Suppressor macrophage (primary cell): ENCODE measurements around the gene TXNDC5.
"Not testable (repeated sequence)": the region's sequence is repeated elsewhere in the genome, so short reads cannot be mapped to it uniquely, and the experiment has no call there.

ENCODE experiments used
- DNase-seq, 4 experiments: peaks; one replicate each; pipeline ENCODE4 v3.0.0-alpha.2; 2020 to 2022

The TXNDC5 gene

GRCh38 chr6:7914311-7914710 is 3.7 kb upstream of the TXNDC5 start:
- DNase-seq, result no peak

DNA sequence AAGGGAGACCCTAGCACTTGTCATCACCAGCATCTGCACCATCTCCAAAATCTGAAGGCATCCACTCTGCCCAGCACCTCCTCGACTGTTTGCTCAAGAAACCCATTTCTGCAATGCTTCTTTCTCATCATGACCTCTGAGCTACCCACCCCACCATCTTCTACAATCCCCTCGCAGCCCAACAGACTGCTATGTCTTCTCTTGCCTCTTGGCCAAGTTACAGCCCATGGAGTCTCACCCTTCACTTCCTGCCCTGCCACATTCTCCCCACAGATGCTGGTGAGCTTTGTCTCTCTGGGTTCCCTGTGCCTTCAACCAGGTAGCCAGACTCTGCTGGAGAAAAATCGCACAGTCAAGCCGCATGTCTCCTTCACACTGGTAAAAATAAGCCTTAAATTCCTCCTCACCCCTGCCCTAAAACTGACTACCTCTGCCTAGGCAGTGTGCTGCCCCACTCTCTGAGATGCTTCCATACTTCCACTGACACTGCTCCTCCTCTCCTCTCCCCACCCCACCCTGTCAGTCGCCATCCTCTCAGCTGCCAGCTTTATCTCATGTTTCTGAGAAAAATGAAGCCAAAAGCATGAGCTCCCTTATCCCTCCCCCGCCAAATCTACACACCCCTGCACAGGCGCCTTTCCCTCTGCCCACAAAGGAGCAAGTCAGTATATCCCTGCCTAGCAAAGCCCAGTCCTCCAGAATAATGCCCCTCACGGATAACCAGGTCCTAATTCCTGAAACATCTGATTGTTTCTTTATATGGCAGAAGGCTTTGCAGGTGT is 2.3 kb upstream of the TXNDC5 start:
- no peak for DNase-seq

- no peak for DNase-seq
Observed at GRCh38 chr6:7912024-7912423, 1.4 kb upstream of the TXNDC5 start.

- no peak for DNase-seq
Observed at GRCh38 chr6:7911345-7911725, 747 bp upstream of the TXNDC5 start.

- DNase-seq, result no peak
Observed at GRCh38 chr6:7910298-7910653, 312 bp downstream of the TXNDC5 start.

- peak; percentile 46 to 83 (median 62) for DNase-seq
Observed at GRCh38 chr6:7909323-7910276, 988 bp downstream of the TXNDC5 start.

- DNase-seq, result no peak
Observed at GRCh38 chr6:7907159-7907558, 3.4 kb downstream of the TXNDC5 start.

DNA sequence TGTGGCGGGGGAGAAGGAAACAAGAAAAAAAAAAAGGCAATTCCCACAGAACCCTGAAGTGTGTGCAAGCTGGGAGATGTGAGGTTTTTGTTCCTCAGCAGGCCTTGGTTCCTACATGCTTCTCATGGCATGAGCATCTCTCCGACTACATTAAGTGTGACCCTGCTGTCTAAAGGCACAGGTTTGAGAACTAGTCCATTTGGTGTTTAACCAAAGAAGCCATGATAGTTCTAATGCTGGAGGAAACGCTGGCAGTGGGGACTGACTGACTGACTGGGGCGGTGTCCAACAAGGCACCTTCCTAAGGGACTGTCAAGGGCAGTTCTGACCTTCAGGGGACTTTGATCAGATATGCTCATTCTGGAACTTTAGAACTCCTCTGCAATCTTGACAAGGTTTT is 3.8 kb downstream of the TXNDC5 start:
- DNase-seq, result no peak

GRCh38 chr6:7905416-7905815 is 5.2 kb downstream of the TXNDC5 start:
- DNase-seq, result no peak

DNA sequence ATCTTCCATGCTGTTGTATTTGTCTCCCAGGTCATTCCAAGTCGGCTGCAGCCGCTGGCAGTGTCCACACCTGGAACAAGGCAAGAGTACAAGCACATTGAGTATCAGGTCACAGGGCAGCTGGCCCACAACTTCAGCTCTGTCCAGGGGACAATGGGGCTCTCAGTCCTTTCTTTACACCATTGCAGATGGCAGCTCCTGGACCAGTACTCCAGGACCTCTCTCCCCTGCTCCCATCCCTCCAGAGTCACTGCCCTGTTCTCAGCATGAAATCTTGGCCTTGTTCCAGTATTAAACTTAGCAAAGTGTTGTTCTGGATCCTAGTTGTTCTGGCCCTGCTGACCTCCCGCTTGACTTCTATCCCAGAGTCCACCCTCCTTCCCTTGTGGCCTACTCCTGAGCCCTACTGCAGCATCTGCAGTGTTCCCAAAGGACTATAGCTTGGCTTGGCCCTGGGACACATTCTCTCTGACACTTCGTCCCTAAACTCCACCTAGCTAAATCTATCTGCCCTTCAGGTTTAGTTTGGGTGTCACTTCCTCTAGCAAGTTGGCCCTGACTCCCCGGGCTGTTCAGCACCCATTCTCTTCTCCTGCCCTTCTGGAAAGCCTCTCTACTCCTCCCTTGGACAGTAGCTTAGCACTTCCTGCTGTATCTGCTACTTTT is 5.8 kb downstream of the TXNDC5 start:
- DNase-seq, result no peak

- DNase-seq, result no peak
Observed at GRCh38 chr6:7903673-7904072, 6.9 kb downstream of the TXNDC5 start.

DNA sequence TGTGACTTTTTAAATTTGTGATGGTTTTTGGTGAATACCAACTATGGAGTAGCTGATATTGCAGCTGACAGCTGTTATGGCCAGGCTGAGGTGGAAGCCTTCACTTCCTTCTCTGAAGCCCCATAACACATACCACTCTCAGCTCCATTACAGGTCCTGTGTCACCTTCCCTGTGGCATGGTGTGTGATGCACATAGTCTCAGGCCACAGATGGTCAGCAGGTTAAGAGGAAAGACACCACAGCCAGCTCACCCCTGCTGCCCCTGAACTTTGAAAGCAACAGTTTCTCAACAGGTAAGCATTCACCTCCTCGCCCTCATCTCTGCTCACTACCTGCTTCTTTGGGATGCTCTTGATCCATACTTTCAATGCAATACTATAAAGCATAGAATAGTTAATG is 7.7 kb downstream of the TXNDC5 start:
- no peak for DNase-seq

DNA sequence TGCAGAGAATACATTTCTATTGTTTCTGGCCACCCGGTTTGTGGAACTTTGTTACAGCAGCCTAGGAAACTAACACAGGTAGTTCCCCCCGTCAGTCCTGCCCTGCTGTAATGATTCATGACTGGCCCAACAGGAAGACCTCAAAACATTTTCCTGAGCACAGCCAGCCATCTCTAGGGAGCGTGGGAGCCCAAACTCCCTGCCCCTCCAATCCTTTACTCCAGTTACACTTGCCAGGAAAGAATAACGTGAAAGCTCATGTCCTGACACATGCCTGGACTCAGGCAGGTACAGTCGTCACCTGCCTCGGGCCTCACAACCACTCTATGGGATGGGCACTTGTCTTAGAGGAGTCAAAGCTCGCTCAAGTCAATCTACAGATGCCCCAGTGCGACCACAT is 8.4 kb downstream of the TXNDC5 start:
- no peak for DNase-seq

DNA sequence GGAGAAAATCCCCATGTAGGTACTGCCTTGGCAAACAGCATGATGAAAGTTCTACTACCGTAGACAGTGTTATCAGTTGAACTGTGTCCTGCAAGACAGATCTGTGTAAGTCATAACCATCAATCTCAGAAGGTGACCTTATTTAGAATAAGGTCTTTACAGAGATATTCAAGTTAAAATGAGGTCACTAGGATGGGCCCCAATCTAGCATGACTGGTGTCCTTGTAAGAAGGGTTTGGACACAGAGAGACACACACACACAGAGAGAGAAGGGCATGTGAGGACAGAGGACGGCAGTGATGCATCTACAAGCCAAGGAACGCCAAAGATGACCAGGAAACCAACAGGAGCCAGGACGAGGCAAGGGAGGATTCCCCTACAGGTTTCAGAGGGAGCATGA is 8.8 kb downstream of the TXNDC5 start:
- DNase-seq, result no peak

DNA sequence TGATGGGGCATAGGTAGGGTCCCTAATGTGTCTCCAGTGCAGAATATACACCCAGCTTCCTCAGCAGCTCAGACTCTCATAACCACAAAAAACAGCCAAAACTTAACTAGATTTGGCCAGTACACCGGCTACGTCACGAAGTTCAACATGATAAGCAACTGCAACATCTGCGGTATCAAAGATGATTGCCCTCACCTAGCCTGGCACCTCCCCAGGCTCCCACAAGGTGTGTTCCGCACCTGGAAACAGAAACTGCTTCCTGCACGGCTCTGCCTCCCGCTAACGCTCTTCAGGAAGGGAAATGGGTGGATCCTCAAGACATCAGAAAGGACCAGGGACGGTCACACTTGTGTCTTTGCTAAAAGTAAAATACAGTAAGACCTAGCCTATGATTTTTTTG is 9.5 kb downstream of the TXNDC5 start:
- DNase-seq, result no peak

DNA sequence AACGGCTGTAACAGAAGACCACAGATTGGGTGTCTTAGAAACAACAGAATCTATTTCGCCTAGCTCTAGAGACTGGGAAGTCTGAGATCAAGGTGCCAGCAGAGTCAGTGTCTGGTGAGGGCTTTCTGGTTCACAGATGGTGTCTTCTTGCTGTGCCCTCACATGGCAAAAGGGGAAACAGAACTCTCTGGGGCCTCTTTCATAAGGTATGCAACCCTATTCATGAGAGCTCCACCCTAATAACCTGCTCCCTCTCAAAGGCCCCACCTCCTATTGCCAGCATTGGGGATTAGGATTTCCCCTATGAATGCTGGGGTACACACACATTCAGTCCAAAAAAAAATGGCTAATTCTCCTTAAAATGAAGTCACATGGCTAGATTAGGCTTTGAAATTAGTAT is 10.0 kb downstream of the TXNDC5 start:
- no peak for DNase-seq

DNA sequence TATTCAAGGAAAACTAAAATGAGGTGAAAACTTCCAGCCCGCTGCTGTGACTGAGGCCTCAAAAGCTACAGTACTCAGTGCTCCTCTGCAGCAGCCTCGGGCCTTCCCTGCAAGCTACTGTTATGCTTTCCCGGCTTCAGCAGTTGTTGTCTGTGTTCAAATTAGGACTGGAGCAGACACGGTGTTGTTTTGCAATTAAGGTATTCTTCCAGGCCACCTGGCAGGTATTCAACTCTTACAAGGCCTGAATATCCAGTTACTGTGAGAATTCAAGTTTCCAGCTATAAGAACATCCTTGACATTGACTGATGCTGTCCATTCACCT is 10.7 kb downstream of the TXNDC5 start:
- no peak for DNase-seq

DNA sequence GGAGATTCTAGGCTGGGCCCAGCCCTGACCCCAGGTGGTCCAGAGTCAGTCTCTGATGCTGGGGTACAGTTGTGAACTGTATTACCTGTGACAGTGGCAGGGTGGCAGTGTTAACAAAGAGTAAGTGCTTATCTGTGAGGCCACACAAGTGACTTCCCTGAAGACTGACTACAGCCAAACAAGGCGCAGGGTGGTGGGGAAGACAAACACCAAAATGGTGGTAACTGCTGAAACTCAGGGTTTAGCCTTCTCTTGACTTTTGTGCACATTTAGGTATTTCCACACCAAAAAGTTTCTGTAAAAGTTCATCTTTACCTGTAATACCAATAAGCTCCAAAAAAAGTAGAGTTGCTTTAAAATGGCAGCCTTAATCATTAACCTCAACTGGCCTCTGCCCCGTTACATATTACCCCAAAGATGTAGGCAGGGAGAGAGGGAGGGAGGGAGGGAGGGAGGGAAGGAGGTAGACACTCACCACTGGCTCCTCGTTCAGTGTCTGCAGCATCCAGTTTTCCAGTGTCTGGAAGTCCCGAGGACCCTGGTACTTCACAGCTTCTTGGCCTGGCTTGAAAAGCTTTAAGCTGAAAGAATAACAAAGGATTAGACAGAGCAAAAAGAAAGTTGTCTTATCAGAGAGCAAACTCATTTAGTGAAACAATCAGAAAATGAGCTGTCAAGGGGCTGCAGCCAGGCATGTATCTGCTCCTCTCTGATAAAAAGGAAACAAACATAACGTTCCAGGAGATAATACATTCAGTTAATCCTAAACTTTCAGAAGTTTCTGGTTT is 11.3 kb downstream of the TXNDC5 start:
- peak in 1 of 4 experiments; percentile 9 for DNase-seq

DNA sequence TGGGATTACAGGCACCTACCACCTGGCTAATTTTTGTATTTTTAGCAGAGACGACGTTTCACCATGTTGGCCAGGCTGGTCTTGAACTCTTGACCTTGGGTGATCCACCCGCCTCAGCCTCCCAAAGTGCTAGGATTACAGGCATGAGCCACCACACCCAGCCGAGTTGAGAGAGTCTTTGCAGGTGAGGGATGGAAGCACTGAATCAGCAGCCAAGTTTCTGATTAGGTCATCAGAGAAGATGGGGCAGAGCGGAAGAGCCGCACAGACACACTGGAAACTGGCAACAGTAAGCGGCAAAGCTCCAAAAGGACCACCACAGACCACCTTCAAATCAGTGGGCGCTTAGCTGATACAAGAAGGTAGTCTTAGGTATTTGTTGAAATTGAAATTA is 12.4 kb downstream of the TXNDC5 start:
- not testable (repeated sequence) for DNase-seq

- DNase-seq, result no peak
Observed at GRCh38 chr6:7897461-7898192, 13.0 kb downstream of the TXNDC5 start.

- DNase-seq, result no peak
Observed at GRCh38 chr6:7896465-7896987, 14.1 kb downstream of the TXNDC5 start.

- no peak for DNase-seq
Observed at GRCh38 chr6:7895125-7895423, 15.5 kb downstream of the TXNDC5 start.
